GM18951 (cell line): Measurements from ENCODE around the gene SUPT16H.

Source experiments
- POLR2A ChIP-seq: IDR thresholded peaks from 4 replicates; pipeline ENCODE4 v1.6.1; 2011; ENCODE audit warnings: mild to moderate bottlenecking; ENCODE audit not compliant: insufficient read length, insufficient read depth; ENCODE audit errors: extremely low read depth
- in situ Hi-C: fragments of 300-500 bp; cut with MboI; formaldehyde crosslinking; loops from one replicate; pipeline ENCODE4 v1.12.0; 2022; ENCODE audit warnings: low sequenced_read_pairs, mixed read lengths, inconsistent platforms; ENCODE audit not compliant: unreplicated experiment

Gene SUPT16H

GRCh38 chr14:21383848-21384493, at the start of gene SUPT16H:
Gene SUPT16H, minus strand, starts transcription at chr14:21384019. Its CDS starts 92 bp downstream, at chr14:21383927.
- in situ Hi-C loops: no loop called here
- peak; percentile 64 for TF ChIP-seq POLR2A

- no peak for TF ChIP-seq POLR2A
- in situ Hi-C loops: no loop called here
Measured at GRCh38 chr14:21431126-21431525, 47.3 kb upstream of the SUPT16H start.

GRCh38 chr14:21428930-21429329, 45.1 kb upstream of the SUPT16H start:
- in situ Hi-C loops: no loop called here
- TF ChIP-seq POLR2A: no peak

GRCh38 chr14:21426692-21427091, 42.9 kb upstream of the SUPT16H start:
- TF ChIP-seq POLR2A: no peak
- in situ Hi-C loops: no loop called here

- TF ChIP-seq POLR2A: no peak
Measured at GRCh38 chr14:21419528-21419927, 35.7 kb upstream of the SUPT16H start.

GRCh38 chr14:21415329-21415728, 31.5 kb upstream of the SUPT16H start:
- TF ChIP-seq POLR2A: no peak
- in situ Hi-C loops: no loop called here

More at GRCh38 chr14:21419528-21419927, 35.7 kb upstream of the SUPT16H start:
- in situ Hi-C loops: no loop called here

- in situ Hi-C loops: no loop called here
- TF ChIP-seq POLR2A: no peak
Measured at GRCh38 chr14:21414137-21414631, 30.4 kb upstream of the SUPT16H start.

- no peak for TF ChIP-seq POLR2A
- in situ Hi-C loops: no loop called here
Measured at GRCh38 chr14:21408147-21408546, 24.3 kb upstream of the SUPT16H start.

GRCh38 chr14:21406213-21406612, 22.4 kb upstream of the SUPT16H start:
- TF ChIP-seq POLR2A: no peak
- in situ Hi-C loops: no loop called here

- TF ChIP-seq POLR2A: no peak
- in situ Hi-C loops: no loop called here
Measured at GRCh38 chr14:21405097-21405496, 21.3 kb upstream of the SUPT16H start.

- no peak for TF ChIP-seq POLR2A
- in situ Hi-C loops: no loop called here
Measured at GRCh38 chr14:21399311-21399870, 15.6 kb upstream of the SUPT16H start.

- TF ChIP-seq POLR2A: no peak
- in situ Hi-C loops: no loop called here
Measured at GRCh38 chr14:21398901-21399300, 15.1 kb upstream of the SUPT16H start.

GRCh38 chr14:21395450-21395849, 11.6 kb upstream of the SUPT16H start:
- TF ChIP-seq POLR2A: no peak
- in situ Hi-C loops: no loop called here

- in situ Hi-C loops: no loop called here
- no peak for TF ChIP-seq POLR2A
Measured at GRCh38 chr14:21385188-21385904, 1.5 kb upstream of the SUPT16H start.

GRCh38 chr14:21384494-21384851, 654 bp upstream of the SUPT16H start:
- in situ Hi-C loops: no loop called here
- TF ChIP-seq POLR2A: peak; percentile 39
